Measurements from ENCODE around the gene TMEM255A. TPM values are rescaled to one million over a fixed set of nuclear protein-coding genes. Genes with fewer than 3 reads are reported as not detected.
"Not testable (repeated sequence)": the region's sequence is repeated elsewhere in the genome, so short reads cannot be mapped to it uniquely, and the experiment has no call there.

TMEM255A gene
- total RNA-seq, 2 experiments from 2014 or later, result not detected

GRCh38 chrX:120350450-120351138, 39.3 kb upstream of the TMEM255A start:
- CTCF ChIA-PET, result no interaction called here
- POLR2A ChIA-PET, result no interaction called here

GRCh38 chrX:120344566-120344965, 33.3 kb upstream of the TMEM255A start:
- H3K36me3 Mint-ChIP-seq (ENCODE audit: low read depth); H3K27ac Mint-ChIP-seq; H3K27me3 Mint-ChIP-seq; ATAC-seq; CTCF ChIA-PET; POLR2A ChIA-PET; H3K4me3 Mint-ChIP-seq; H3K4me1 Mint-ChIP-seq (ENCODE audit: low read depth); intact Hi-C loops (cut with micrococcal nuclease); H3K9me3 Mint-ChIP-seq: not testable (repeated sequence)
- DNase-seq, result peak; percentile 10

More at GRCh38 chrX:120350450-120351138, 39.3 kb upstream of the TMEM255A start:
- no peak overlapping the region for H3K4me3 Mint-ChIP-seq
- no peaks in the 10 kb centered on the region for H3K36me3 Mint-ChIP-seq (ENCODE audit: low read depth)
- intact Hi-C loops (cut with micrococcal nuclease), result no loop called here
- no peaks in the 10 kb centered on the region for H3K27me3 Mint-ChIP-seq
- no peaks in the 10 kb centered on the region for H3K9me3 Mint-ChIP-seq
- no peak for DNase-seq
- no peak for ATAC-seq
- H3K27ac Mint-ChIP-seq, result no peak overlapping the region
- TF ChIP-seq CTCF (IDR thresholded peaks at IDR 0.05), result no peak
- no peaks in the 10 kb centered on the region for H3K4me1 Mint-ChIP-seq (ENCODE audit: low read depth)

GRCh38 chrX:120336899-120337298, 25.6 kb upstream of the TMEM255A start:
- H3K4me3 Mint-ChIP-seq, result no peak overlapping the region

GRCh38 chrX:120335289-120335688, 24.0 kb upstream of the TMEM255A start:
- Mint-ChIP-seq H3K27me3 (no peaks in the 10 kb centered on the region), H3K36me3 (ENCODE audit: low read depth) (no peaks in the 10 kb centered on the region), H3K4me3 (no peak overlapping the region), H3K27ac (no peak overlapping the region), H3K4me1 (ENCODE audit: low read depth) (no peaks in the 10 kb centered on the region), H3K9me3 (peaks cover 8% of the 10 kb centered on the region)
- ChIA-PET CTCF (no interaction called here), POLR2A (no interaction called here)
- no peak for ATAC-seq
- intact Hi-C loops (cut with micrococcal nuclease), result no loop called here
- no peak for TF ChIP-seq CTCF (IDR thresholded peaks at IDR 0.05)
- no peak for DNase-seq

More at GRCh38 chrX:120336899-120337298, 25.6 kb upstream of the TMEM255A start:
- Mint-ChIP-seq H3K36me3 (ENCODE audit: low read depth) (no peaks in the 10 kb centered on the region), H3K4me1 (ENCODE audit: low read depth) (no peaks in the 10 kb centered on the region), H3K9me3 (peaks cover 8% of the 10 kb centered on the region), H3K27ac (no peak overlapping the region), H3K27me3 (no peaks in the 10 kb centered on the region)
- DNase-seq (no peak), ATAC-seq (no peak)
- ChIA-PET CTCF (interaction anchor here (0.9 kb wide), 1 partner anchor 27 kb away, joined by 3 read pairs; no protein-coding TSS in a partner anchor), POLR2A (no interaction called here)
- no peak for TF ChIP-seq CTCF (IDR thresholded peaks at IDR 0.05)
- intact Hi-C loops (cut with micrococcal nuclease), result no loop called here

GRCh38 chrX:120334603-120335002, 23.3 kb upstream of the TMEM255A start:
- POLR2A ChIA-PET, result no interaction called here
- DNase-seq (no peak), ATAC-seq (no peak)
- H3K36me3 Mint-ChIP-seq (ENCODE audit: low read depth), result no peaks in the 10 kb centered on the region
- CTCF ChIA-PET, result no interaction called here
- no peaks in the 10 kb centered on the region for H3K27me3 Mint-ChIP-seq
- no peaks in the 10 kb centered on the region for H3K4me1 Mint-ChIP-seq (ENCODE audit: low read depth)
- H3K27ac Mint-ChIP-seq, result no peak overlapping the region
- H3K4me3 Mint-ChIP-seq, result no peak overlapping the region
- peaks cover 8% of the 10 kb centered on the region for H3K9me3 Mint-ChIP-seq
- intact Hi-C loops (cut with micrococcal nuclease), result no loop called here
- TF ChIP-seq CTCF (IDR thresholded peaks at IDR 0.05), result no peak

Measured in activated CD8-positive, alpha-beta T cell treated with anti-CD3 and anti-CD28 coated beads for 36 hours (primary cell).